Measurements from ENCODE around the gene ACAP1. TPM values are rescaled to one million over a fixed set of nuclear protein-coding genes. Genes with fewer than 3 reads are reported as not detected.

ACAP1 gene
- total and polyA plus RNA-seq, 2 experiments from 2014 or later = 10.2 TPM; not detected in 1

DNA sequence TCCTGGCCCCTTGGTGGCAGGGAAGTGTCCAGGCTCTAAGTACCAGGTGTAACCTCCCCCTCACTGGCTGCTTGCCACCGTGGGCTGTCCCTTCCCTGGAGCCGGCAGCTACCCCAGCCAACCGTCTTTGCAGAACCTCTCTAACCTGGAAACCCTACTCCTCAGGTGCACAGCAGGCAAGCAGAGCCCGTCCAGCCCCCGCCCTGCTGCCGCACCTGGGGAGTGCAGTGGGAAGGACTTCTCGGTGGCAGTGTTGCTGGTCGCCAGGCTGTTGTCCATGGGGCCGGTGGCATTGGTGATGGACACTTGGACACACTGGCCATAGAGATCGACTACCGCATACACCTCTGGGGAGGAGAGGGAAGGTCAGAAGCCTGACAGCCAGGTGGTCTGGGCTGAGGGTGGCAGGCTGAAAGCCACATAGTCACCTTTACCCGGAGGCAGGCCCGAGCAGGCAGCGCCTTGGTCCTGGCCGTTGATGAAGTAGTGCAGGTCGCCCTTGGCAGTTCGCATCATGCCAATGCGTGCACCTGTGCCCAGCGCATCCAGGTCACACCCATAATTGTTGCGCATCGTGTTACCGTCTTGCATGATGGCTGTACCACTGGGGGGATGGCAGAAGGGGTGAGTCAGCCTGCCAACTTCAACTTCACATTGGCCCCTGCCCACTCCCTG, 13.7 kb upstream of the ACAP1 start:
- Histone ChIP-seq H3K27me3 (no peaks in the 10 kb centered on the region), H3K4me2 (no peak overlapping the region), H3K9me2 (replicated peaks; ENCODE audit: insufficient read depth) (no peaks in the 10 kb centered on the region), H2AFZ (no peak overlapping the region), H3K4me3 (no peak overlapping the region), H3K36me3 (replicated peaks; ENCODE audit: insufficient read depth, low read depth) (no peaks in the 10 kb centered on the region), H3K4me1 (ENCODE audit: insufficient read depth) (no peaks in the 10 kb centered on the region), H3K27ac (no peak overlapping the region), H4K20me1 (ENCODE audit: insufficient read depth, poor library complexity, severe bottlenecking) (no peaks in the 10 kb centered on the region), H3K9me3 (ENCODE audit: low read depth) (no peaks in the 10 kb centered on the region), H3K79me2 (peaks cover 5% of the 10 kb centered on the region)
- no peak for DNase-seq (ENCODE audit: low spot score)
- 97% methylated on average over 22 of the region's 22 CpGs for WGBS (ENCODE audit: low lambda C conversion rate, missing lambda C conversion rate)
- TF ChIP-seq EZH2 (IDR thresholded peaks at IDR 0.05; ENCODE audit: borderline replicate concordance) (no peak), EZH2phosphoT487 (IDR thresholded peaks at IDR 0.05; ENCODE audit: low read depth, severe bottlenecking, unreplicated experiment) (no peak)
- TF ChIP-seq, protein P1, sequence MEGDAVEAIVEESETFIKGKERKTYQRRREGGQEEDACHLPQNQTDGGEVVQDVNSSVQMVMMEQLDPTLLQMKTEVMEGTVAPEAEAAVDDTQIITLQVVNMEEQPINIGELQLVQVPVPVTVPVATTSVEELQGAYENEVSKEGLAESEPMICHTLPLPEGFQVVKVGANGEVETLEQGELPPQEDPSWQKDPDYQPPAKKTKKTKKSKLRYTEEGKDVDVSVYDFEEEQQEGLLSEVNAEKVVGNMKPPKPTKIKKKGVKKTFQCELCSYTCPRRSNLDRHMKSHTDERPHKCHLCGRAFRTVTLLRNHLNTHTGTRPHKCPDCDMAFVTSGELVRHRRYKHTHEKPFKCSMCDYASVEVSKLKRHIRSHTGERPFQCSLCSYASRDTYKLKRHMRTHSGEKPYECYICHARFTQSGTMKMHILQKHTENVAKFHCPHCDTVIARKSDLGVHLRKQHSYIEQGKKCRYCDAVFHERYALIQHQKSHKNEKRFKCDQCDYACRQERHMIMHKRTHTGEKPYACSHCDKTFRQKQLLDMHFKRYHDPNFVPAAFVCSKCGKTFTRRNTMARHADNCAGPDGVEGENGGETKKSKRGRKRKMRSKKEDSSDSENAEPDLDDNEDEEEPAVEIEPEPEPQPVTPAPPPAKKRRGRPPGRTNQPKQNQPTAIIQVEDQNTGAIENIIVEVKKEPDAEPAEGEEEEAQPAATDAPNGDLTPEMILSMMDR (IDR thresholded peaks at IDR 0.05; ENCODE audit: poor library complexity) = no peak

DNA sequence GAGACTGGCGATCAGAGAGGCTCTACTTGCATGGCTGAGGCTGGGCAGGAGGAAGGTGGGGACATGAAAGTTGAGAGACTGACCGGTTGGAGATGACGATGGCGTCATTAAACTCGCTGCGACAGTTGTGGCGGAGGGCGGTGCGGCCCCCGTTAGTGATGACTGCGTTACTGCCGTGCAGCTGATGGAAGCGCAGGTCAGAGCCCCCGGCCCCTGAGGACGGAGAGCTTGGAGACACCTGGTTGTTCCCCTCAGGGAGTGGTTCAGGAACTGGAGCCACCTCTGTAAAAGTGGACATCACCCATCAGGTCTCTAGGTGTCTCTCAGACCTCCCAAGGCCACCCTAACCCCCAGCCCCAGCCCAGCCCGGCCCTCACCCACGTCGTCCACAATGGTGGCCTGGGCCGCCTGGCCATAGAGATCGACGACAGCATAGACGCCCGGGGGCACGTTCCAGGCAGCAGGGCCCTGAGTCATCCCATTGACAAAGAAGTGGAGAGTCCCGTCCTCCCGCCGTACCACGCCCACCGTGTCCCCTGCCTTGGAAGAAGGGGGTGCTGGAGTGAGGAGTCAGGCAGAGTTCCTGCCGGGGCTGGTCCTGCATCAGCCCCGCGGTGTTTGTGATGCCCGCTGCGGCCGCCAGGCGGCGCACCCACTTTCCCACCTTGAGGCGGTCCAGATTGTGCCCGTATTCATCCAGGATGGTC, 12.4 kb upstream of the ACAP1 start:
- Histone ChIP-seq H4K20me1 (ENCODE audit: insufficient read depth, poor library complexity, severe bottlenecking) (no peaks in the 10 kb centered on the region), H3K9me2 (replicated peaks; ENCODE audit: insufficient read depth) (no peaks in the 10 kb centered on the region), H3K4me2 (no peak overlapping the region), H2AFZ (no peak overlapping the region), H3K4me3 (no peak overlapping the region), H3K27ac (no peak overlapping the region), H3K36me3 (replicated peaks; ENCODE audit: insufficient read depth, low read depth) (no peaks in the 10 kb centered on the region), H3K27me3 (no peaks in the 10 kb centered on the region), H3K4me1 (ENCODE audit: insufficient read depth) (peaks cover 5% of the 10 kb centered on the region), H3K79me2 (peaks cover 17% of the 10 kb centered on the region), H3K9me3 (ENCODE audit: low read depth) (no peaks in the 10 kb centered on the region)
- WGBS (ENCODE audit: low lambda C conversion rate, missing lambda C conversion rate) = 75% methylated on average over 39 of the region's 39 CpGs
- DNase-seq (ENCODE audit: low spot score) = peak; percentile 49
- TF ChIP-seq, protein P1 (IDR thresholded peaks at IDR 0.05; ENCODE audit: poor library complexity) = peak; percentile 61
- TF ChIP-seq EZH2 (IDR thresholded peaks at IDR 0.05; ENCODE audit: borderline replicate concordance) = no peak

DNA sequence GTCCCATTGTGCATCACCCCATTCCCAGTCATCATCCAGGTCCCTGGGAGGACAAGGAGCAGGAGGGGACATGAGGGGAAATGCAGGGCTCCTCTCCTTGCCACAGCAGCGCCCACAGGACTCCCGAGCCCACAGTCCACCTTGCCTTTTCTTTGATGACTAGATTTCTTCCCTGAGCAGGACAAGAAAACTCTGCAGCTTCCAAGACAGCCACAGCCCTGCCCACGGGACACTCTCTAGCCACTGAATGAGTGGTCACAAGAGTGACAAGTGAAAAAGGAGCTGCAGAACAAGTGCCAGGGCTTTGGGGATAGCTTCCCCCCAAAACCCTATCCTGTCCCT, 11.9 kb upstream of the ACAP1 start:
- Histone ChIP-seq H3K27ac (no peak overlapping the region), H2AFZ (no peak overlapping the region), H3K4me2 (no peak overlapping the region), H3K79me2 (peaks cover 17% of the 10 kb centered on the region), H3K9me2 (replicated peaks; ENCODE audit: insufficient read depth) (no peaks in the 10 kb centered on the region), H3K9me3 (ENCODE audit: low read depth) (no peaks in the 10 kb centered on the region), H3K4me3 (no peak overlapping the region), H3K36me3 (replicated peaks; ENCODE audit: insufficient read depth, low read depth) (no peaks in the 10 kb centered on the region), H3K27me3 (no peaks in the 10 kb centered on the region), H3K4me1 (ENCODE audit: insufficient read depth) (peaks cover 5% of the 10 kb centered on the region), H4K20me1 (ENCODE audit: insufficient read depth, poor library complexity, severe bottlenecking) (no peaks in the 10 kb centered on the region)
- no peak for TF ChIP-seq EZH2 (IDR thresholded peaks at IDR 0.05; ENCODE audit: borderline replicate concordance)
- TF ChIP-seq EZH2phosphoT487 (IDR thresholded peaks at IDR 0.05; ENCODE audit: low read depth, severe bottlenecking, unreplicated experiment) = no peak
- TF ChIP-seq, protein P1 (IDR thresholded peaks at IDR 0.05; ENCODE audit: poor library complexity) = no peak
- 89% methylated on average over 3 of the region's 3 CpGs for WGBS (ENCODE audit: low lambda C conversion rate, missing lambda C conversion rate)
- DNase-seq (ENCODE audit: low spot score) = no peak
